Progenitor cell of endocrine pancreas (in vitro differentiated cells): ENCODE measurements around the gene ZFAND3. TPM values are rescaled to one million over a fixed set of nuclear protein-coding genes. Genes with fewer than 3 reads are reported as not detected.

Experiments
- DNase-seq: peaks from one replicate; pipeline ENCODE4 v3.0.0; 2021; ENCODE audit warnings: low spot score; ENCODE audit not compliant: unreplicated experiment
- H3K27ac Mint-ChIP-seq: 2 replicates; pipeline ENCODE4 v1.8.0; 2021; ENCODE audit warnings: mild to moderate bottlenecking, moderate library complexity, mixed read lengths
- H3K27me3 Mint-ChIP-seq: 2 replicates; pipeline ENCODE4 v1.8.0; 2021; ENCODE audit warnings: mixed read lengths
- H3K36me3 Mint-ChIP-seq: 2 replicates; pipeline ENCODE4 v1.8.0; 2022; ENCODE audit warnings: mixed read lengths; ENCODE audit not compliant: insufficient read depth
- H3K4me1 Mint-ChIP-seq: 2 replicates; pipeline ENCODE4 v1.8.0; 2021; ENCODE audit warnings: low read depth, mixed read lengths
- H3K4me3 Mint-ChIP-seq: 2 replicates; pipeline ENCODE4 v1.8.0; 2021; ENCODE audit warnings: low read depth, mild to moderate bottlenecking, moderate library complexity, mixed read lengths
- H3K9me3 Mint-ChIP-seq: 2 replicates; pipeline ENCODE4 v1.8.0; 2021; ENCODE audit warnings: low read depth, mixed read lengths
- total RNA-seq: library from RNA; stranded (reverse); gene quantifications from 2 replicates; pipeline ENCODE4 v1.2.1, GENCODE V29; 2021
- TF ChIP-seq, protein P1 (sequence below): fragments of 200-600 bp; sonication (generic); IDR thresholded peaks from one replicate; pipeline ENCODE4 v1.5.0; 2021; ENCODE audit warnings: antibody characterized with exemption, mild to moderate bottlenecking; ENCODE audit not compliant: unreplicated experiment

ZFAND3 gene
- total RNA-seq, 1 donor from 2014 or later, result 102 TPM

DNA sequence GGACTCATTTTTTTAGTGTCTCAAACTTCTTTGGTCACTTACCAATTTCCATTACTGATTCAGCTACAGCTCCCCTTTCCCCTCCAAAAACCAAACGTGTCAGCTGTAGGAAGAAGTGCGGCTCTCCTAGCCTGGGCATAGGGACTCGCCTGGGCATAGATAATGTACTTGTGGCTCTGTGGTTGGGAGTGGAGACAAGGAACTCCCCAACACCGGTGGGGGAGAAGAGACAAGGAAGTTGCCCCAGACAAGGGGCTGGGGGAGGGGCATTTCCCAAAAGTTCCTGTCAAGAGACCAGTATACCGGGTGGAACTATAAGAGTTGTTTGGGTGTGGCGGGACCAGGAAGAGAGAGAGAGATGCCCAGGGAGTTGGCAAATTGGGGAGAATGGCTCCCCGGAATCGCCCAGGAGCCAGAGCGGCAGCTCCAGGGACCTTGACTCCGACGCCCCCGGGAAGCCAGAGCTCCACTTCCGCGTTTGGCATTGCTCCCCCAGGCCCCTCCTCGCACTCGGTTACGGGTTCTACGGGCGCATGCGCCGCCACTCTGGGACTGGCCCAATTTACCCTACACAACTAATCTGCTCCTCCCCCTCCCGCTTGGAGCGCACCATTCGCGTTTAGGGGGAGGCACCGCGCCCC, 871 bp upstream of the ZFAND3 start:
- Mint-ChIP-seq H3K4me3 (peak overlapping the region; percentile 95), H3K27me3 (no peaks in the 10 kb centered on the region), H3K36me3 (no peaks in the 10 kb centered on the region), H3K27ac (peak overlapping the region; percentile 99), H3K4me1 (peaks cover 46% of the 10 kb centered on the region), H3K9me3 (no peaks in the 10 kb centered on the region)
- peak; percentile 84 for DNase-seq
- TF ChIP-seq, protein P1, sequence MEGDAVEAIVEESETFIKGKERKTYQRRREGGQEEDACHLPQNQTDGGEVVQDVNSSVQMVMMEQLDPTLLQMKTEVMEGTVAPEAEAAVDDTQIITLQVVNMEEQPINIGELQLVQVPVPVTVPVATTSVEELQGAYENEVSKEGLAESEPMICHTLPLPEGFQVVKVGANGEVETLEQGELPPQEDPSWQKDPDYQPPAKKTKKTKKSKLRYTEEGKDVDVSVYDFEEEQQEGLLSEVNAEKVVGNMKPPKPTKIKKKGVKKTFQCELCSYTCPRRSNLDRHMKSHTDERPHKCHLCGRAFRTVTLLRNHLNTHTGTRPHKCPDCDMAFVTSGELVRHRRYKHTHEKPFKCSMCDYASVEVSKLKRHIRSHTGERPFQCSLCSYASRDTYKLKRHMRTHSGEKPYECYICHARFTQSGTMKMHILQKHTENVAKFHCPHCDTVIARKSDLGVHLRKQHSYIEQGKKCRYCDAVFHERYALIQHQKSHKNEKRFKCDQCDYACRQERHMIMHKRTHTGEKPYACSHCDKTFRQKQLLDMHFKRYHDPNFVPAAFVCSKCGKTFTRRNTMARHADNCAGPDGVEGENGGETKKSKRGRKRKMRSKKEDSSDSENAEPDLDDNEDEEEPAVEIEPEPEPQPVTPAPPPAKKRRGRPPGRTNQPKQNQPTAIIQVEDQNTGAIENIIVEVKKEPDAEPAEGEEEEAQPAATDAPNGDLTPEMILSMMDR, result no peak

DNA sequence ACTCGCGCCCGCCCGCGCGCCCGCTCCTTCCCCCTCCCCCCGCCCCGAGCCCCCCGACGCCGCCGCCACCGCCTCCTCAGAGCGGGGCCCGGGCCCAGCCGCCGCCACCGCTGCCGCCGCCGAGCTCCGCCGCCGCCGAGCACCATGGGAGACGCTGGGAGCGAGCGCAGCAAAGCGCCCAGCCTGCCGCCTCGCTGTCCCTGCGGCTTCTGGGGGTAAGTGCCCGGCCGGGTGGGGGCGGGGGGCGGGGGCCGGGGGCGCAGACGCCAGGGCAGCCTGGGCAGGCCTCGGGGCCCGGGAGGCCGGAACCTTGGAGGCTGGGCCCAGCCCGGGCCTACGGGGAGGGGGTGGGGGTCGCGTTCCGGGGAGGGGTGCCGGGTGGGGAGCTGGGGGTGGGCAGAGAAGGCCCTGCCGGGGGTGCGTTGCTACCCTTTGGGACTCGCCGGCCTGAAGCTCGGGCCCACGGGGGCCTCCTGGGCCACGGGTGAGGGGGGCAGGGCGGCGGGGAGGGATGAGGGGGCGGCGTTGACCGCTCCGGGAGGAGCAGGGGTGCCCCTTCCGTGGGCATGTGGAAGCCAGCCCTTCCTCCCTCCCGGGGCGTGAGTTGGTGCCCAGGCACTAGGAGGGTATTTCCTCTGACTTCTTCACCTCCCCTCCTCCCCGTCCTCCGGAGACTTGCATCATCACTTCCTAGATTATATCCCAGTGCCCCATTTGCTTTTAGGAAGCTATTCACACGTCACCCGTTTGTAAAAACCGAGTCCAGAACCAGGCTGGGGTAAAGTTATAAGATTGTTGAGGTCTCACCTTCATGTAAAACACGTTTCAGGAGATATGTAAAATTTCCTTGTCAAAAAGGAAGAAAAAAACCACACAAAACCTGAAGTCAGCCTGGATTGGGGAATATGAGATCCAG, 533 bp downstream of the ZFAND3 start:
- no peaks in the 10 kb centered on the region for H3K27me3 Mint-ChIP-seq
- H3K9me3 Mint-ChIP-seq, result no peaks in the 10 kb centered on the region
- H3K4me1 Mint-ChIP-seq, result peaks cover 48% of the 10 kb centered on the region
- H3K27ac Mint-ChIP-seq, result peak overlapping the region; percentile 99
- no peaks in the 10 kb centered on the region for H3K36me3 Mint-ChIP-seq
- TF ChIP-seq, protein P1, result no peak
- peak overlapping the region; percentile 95 for H3K4me3 Mint-ChIP-seq
- peak; percentile 16 for DNase-seq

DNA sequence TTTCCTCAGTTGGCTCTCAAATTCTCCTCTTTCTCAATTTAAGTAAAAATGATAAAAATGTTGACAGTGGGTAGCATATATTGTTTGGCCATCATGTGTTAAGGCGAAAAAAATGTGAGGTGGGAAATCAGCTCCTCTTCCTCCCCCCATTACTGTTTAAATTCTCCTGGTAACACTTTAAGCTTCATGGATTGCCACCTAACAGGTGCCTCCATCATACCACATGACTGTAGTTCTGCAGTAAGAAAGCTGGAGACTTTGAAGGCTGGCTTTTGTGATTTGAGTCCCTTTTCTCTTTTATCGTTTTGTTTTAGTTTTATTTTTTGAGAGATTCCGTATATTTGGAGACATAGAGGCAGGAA, 1.2 kb downstream of the ZFAND3 start:
- peaks cover 48% of the 10 kb centered on the region for H3K4me1 Mint-ChIP-seq
- no peaks in the 10 kb centered on the region for H3K9me3 Mint-ChIP-seq
- no peaks in the 10 kb centered on the region for H3K27me3 Mint-ChIP-seq
- peak overlapping the region; percentile 91 for H3K4me3 Mint-ChIP-seq
- DNase-seq, result no peak
- TF ChIP-seq, protein P1, result no peak
- H3K27ac Mint-ChIP-seq, result peak overlapping the region; percentile 75
- H3K36me3 Mint-ChIP-seq, result no peaks in the 10 kb centered on the region

DNA sequence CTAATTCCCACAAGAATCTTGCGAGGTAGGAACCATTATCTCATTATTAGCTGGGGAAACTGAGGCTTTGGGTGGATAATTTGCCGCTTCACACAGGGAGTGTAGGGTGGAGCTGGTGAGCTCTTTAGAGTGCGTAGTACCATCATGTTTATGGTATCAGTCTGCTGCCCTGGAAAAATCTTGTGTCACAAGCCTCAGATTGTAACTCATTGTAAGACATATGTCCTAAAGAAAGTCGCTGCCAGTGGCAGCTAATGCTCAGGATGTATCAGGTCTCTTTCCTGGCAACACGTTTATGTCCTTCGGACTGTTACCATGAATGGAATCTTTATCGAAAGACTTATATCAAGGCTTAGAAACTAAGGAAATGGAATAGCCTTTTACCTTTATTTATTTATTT, 1.9 kb downstream of the ZFAND3 start:
- Mint-ChIP-seq H3K27ac (peak overlapping the region; percentile 26), H3K36me3 (peaks cover 1% of the 10 kb centered on the region), H3K9me3 (no peaks in the 10 kb centered on the region), H3K27me3 (no peaks in the 10 kb centered on the region), H3K4me3 (peak overlapping the region; percentile 91), H3K4me1 (peaks cover 48% of the 10 kb centered on the region)
- TF ChIP-seq, protein P1, result no peak
- no peak for DNase-seq

DNA sequence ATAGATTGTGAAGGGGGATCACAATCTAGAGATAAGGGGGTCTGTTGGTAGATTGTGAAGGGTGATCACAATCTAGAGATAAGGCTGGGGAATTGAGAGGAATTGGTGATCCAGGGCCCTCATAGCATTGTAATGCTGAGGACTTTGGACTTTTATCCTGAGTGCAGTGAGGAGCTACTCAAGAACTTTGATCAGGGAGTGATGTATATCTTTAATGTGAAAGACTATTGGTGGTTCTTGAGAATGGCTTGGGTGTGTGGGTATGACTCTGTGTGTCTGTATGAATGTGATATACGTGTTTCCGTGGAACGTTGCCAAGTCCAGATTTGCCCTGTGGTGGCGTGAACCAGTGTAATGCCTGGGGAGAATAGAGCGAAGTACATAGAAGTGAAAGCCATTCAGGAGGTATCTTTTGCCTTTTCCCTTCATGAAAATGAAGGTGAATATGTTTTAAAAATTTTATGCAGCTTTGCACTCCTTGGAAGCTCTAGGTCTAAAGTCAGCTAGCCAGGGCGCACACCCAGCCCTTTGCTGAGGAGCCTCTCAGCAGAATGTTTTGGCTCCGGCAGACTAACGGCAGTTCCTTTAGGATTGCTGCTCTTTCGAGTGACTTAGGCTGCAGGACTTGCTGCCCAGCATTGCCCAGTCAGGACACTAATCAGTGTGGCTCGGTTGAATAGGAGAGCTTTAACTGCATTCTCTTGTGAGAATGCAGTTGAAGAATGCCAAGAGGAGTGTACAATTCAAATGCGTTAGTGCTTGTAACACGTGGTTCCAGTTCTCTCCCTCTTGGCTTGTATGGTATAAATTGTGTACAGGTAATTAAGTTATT, 3.5 kb downstream of the ZFAND3 start:
- DNase-seq, result no peak
- Mint-ChIP-seq H3K36me3 (peaks cover 1% of the 10 kb centered on the region), H3K9me3 (no peaks in the 10 kb centered on the region), H3K4me1 (peaks cover 40% of the 10 kb centered on the region), H3K27ac (peak overlapping the region; percentile 87), H3K4me3 (peak overlapping the region; percentile 91), H3K27me3 (no peaks in the 10 kb centered on the region)
- TF ChIP-seq, protein P1, result no peak
